OCI-LY1 (cell line): ENCODE results near the gene GNG8.

Experiments
- CTCF ChIP-seq: fragments of 200-600 bp; sonication (generic), shearing (Covaris generic); IDR thresholded peaks from 2 replicates; pipeline ENCODE4 v1.5.1; 2017; ENCODE audit warnings: mild to moderate bottlenecking, antibody characterized with exemption, low read length, moderate library complexity, mixed read lengths
- EZH2 ChIP-seq: fragments of 200-600 bp; sonication (generic), shearing (Covaris generic); IDR thresholded peaks from 2 replicates; pipeline ENCODE4 v1.8.0; 2017; ENCODE audit warnings: borderline replicate concordance, mixed run types, mild to moderate bottlenecking, antibody characterized with exemption, low read length, moderate library complexity, mixed read lengths

- TF ChIP-seq CTCF (no peak), EZH2 (no peak)
Measured at GRCh38 chr19:46591254-46591653, 44.7 kb downstream of the GNG8 start.
